DMS153 (cell line): ENCODE data around the gene CFL1.
"Not testable (repeated sequence)": the region's sequence is repeated elsewhere in the genome, so short reads cannot be mapped to it uniquely, and the experiment has no call there.

Experiments used
- DNase-seq: peaks from one replicate; lab custom pipeline; 2025; lab: John Stamatoyannopoulos, UW

Gene CFL1

GRCh38 chr11:65832231-65832630, 25.7 kb downstream of the CFL1 start:
- DNase-seq = not testable (repeated sequence)

GRCh38 chr11:65829459-65829858, 28.5 kb downstream of the CFL1 start:
- no peak for DNase-seq

GRCh38 chr11:65826984-65827735, 30.8 kb downstream of the CFL1 start:
- DNase-seq = no peak

GRCh38 chr11:65822776-65823528, 35.0 kb downstream of the CFL1 start:
- DNase-seq = no peak

- DNase-seq = no peak
These were observed 36.9 kb downstream of the CFL1 start for GRCh38 chr11:65821107-65821506.

- DNase-seq = peak; percentile 62
These were observed 39.9 kb downstream of the CFL1 start for GRCh38 chr11:65817835-65818680.

- DNase-seq = no peak
These were observed 40.6 kb downstream of the CFL1 start for GRCh38 chr11:65817312-65817834.

- DNase-seq = no peak
These were observed 41.3 kb downstream of the CFL1 start for GRCh38 chr11:65816696-65817095.

- no peak for DNase-seq
These were observed 42.9 kb downstream of the CFL1 start for GRCh38 chr11:65814986-65815565.

- DNase-seq = no peak
These were observed 43.6 kb downstream of the CFL1 start for GRCh38 chr11:65814131-65814985.

GRCh38 chr11:65811764-65812475, 46.1 kb downstream of the CFL1 start:
- DNase-seq = no peak

- no peak for DNase-seq
These were observed 47.7 kb downstream of the CFL1 start for GRCh38 chr11:65810046-65810868.

- DNase-seq = no peak
These were observed 48.5 kb downstream of the CFL1 start for GRCh38 chr11:65809496-65809895.

GRCh38 chr11:65808744-65809341, 49.1 kb downstream of the CFL1 start:
- DNase-seq = no peak

- DNase-seq = no peak
These were observed 51.0 kb downstream of the CFL1 start for GRCh38 chr11:65806979-65807378.
